RWPE1 (cell line): ENCODE data around the gene SYT14.
"Not testable (repeated sequence)": the region's sequence is repeated elsewhere in the genome, so short reads cannot be mapped to it uniquely, and the experiment has no call there.

Experiments
- CTCF ChIA-PET: fragments of 350-600 bp; sonication (Branson Sonifier 250); formaldehyde crosslinking; extraction: SDS; loops from one replicate; lab custom pipeline; 2021; lab: Yijun Ruan, JAX
- POLR2A ChIA-PET: fragments of 400-600 bp; formaldehyde crosslinking; extraction: SDS; loops from one replicate; lab custom pipeline; 2020; ENCODE audit warnings: antibody characterized with exemption; ENCODE audit not compliant: low non-redundant PET; lab: Yijun Ruan, JAX
- DNase-seq: peaks from one replicate; pipeline ENCODE4 v3.0.0; 2012; ENCODE audit warnings: low spot score
- H3K27ac ChIP-seq: fragments of 450-650 bp; 2 replicates; pipeline ENCODE4 v1.5.1; 2017
- TF ChIP-seq, protein P1 (sequence below): fragments of 450-650 bp; conservative IDR thresholded peaks from 2 replicates; pipeline ENCODE4 v1.5.1; 2017; ENCODE audit warnings: low read depth, mild to moderate bottlenecking

SYT14 gene

DNA sequence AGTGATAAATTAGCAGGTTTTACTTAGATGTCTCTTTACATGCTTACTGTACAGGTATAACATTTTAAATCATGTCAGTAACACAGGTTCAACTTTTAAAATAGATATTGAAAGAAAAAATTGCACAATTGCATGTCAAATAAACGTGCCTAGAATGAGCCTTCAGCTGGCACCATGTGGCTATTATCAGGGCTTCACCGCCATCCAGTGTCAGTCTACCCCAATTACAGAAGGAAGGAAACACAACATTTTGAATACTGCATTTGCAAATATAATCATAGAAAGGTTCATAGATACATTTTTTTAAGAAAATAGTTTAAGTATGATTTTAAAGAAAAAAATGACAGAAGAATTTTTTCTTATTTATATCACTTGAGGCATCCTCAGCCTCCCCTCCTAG is 247.0 kb downstream of the SYT14 start:
- POLR2A ChIA-PET, result no interaction called here
- TF ChIP-seq, protein P1, sequence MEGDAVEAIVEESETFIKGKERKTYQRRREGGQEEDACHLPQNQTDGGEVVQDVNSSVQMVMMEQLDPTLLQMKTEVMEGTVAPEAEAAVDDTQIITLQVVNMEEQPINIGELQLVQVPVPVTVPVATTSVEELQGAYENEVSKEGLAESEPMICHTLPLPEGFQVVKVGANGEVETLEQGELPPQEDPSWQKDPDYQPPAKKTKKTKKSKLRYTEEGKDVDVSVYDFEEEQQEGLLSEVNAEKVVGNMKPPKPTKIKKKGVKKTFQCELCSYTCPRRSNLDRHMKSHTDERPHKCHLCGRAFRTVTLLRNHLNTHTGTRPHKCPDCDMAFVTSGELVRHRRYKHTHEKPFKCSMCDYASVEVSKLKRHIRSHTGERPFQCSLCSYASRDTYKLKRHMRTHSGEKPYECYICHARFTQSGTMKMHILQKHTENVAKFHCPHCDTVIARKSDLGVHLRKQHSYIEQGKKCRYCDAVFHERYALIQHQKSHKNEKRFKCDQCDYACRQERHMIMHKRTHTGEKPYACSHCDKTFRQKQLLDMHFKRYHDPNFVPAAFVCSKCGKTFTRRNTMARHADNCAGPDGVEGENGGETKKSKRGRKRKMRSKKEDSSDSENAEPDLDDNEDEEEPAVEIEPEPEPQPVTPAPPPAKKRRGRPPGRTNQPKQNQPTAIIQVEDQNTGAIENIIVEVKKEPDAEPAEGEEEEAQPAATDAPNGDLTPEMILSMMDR, result no peak
- CTCF ChIA-PET, result interaction anchor here (1.0 kb wide), 1 partner anchor 53 kb away, joined by 4 read pairs; no protein-coding TSS in a partner anchor
- no peak overlapping the region for H3K27ac ChIP-seq
- DNase-seq, result no peak

DNA sequence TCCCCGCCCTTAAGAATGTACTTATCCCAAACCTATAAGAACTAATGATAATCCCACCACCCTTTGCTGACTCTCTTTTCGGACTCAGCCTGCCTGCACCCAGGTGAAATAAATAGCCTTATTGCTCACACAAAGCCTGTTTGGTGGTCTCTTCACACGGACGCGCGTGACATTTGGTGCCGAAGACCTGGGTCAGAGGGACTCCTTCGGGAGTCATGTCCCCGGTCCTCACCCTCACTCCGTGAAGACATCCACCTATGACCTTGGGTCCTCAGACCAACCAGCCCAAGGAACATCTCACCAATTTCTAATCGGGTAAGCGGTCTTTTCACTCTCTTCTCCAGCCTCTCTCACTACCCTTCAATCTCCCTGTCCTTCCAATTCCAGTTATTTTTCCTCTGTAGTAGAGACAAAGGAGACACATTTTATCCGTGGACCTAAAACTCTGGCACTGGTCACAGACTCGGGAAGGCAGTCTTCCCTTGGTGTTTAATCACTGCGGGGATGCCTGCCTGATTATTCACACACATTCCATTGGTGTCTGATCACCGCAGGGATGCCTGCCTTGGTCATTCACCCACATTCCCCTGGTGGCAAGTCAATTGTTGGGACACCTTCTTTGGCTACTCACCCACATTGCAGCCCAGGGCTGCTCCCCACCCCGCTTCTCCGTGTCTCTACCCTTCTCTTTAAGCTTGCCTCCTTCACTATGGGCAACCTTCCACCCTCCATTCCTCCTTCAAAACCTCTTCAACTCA is 250.0 kb downstream of the SYT14 start:
- POLR2A ChIA-PET, CTCF ChIA-PET: not testable (repeated sequence)
- H3K27ac ChIP-seq, result peak overlapping the region; percentile 35; the same call in 1 of the 2 replicates
- DNase-seq, result peak; percentile 15

DNA sequence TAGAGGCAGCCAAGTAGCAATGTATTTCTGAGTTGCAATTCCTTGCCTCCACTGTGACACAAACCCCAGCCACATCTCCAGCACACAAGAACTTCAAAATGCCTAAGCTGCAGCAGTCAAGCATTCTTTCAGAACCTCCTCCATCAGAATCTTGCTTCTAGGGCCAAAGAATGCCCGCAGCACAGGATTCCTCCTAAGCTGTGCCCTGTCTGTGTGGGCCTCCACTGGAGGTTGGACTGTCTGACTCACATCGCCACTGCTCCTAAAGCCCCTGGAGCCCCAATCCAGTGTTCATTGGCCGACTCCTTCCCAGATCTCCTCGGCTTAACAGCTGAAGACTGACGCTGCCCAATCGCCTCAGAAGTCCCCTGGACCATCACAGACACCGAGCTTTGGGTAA is 251.4 kb downstream of the SYT14 start:
- no peak for DNase-seq
- TF ChIP-seq, protein P1, result no peak
- ChIA-PET CTCF (interaction anchor here (0.6 kb wide), 2 partner anchors 559 to 1181 kb away, joined by 3 read pairs; no protein-coding TSS in a partner anchor), POLR2A (no interaction called here)
- no peak overlapping the region for H3K27ac ChIP-seq

DNA sequence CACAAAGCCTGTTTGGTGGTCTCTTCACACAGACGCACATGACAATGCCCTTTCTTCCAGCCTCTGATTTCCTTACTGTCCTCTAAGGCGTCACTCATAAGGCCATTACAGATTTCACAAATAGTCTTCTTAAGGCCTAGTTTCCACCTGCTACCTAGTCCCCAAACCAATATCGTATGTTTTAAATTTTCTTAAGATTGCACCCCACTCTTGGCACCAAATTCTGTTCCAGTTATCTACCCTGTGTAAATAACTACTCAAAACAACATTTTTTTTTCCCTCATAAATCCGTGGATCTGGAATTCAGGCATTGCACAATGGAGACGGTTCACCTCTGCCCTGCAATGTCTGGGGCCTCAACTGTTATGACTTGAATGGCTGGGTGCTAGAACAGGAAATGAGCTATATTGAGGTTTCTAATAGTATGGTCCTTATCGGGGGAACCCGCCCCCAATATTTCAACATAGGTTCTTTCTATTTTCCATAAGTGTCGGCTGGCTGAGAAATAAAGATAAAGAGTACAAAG is 257.7 kb downstream of the SYT14 start:
- DNase-seq, result no peak
- POLR2A ChIA-PET, result no interaction called here
- CTCF ChIA-PET, result interaction anchor here (0.6 kb wide), 1 partner anchor 77 kb away, joined by 3 read pairs; no protein-coding TSS in a partner anchor
- H3K27ac ChIP-seq, result no peak overlapping the region
- TF ChIP-seq, protein P1, result no peak

DNA sequence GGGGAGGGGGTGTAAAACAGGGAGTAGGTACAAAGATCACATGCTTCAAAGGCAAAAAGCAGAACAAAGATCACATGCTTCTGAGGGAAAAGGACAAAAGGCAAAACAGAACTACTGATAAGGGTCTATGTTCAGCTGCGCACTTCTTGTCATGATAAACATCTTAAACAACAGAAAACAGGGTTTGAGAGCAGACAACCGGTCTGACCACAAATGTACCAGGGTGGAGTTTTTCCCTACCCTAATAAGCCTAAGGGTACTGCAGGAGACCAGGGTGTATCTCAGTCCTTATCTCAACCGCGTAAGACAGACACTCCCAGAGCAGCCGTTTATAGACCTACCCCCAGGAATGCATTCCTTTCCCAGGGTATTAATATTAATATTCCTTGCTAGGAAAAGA is 258.2 kb downstream of the SYT14 start:
- H3K27ac ChIP-seq, DNase-seq, POLR2A ChIA-PET: not testable (repeated sequence)
- CTCF ChIA-PET, result interaction anchor here (0.6 kb wide), 1 partner anchor 76 kb away, joined by 3 read pairs; no protein-coding TSS in a partner anchor

DNA sequence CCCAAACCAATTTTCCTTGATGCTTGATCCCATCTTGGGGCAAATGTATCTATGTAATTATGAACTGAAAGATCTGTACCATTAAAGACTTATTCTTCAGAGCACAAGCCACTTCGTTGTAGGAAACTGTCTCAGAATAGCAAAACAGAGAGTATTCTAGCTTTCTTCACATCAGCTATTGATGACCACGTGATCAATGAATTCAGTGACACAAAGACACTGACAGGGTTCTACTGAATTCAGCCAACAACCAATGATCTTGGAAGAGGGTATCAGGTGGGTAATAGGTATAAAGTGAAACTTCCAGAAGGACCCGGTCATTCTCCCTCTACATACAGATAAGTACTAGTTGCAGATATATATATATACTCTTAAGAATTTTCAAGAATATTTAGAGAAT is 260.8 kb downstream of the SYT14 start:
- POLR2A ChIA-PET, result no interaction called here
- H3K27ac ChIP-seq, result no peak overlapping the region
- CTCF ChIA-PET, result no interaction called here
- DNase-seq, result no peak
- TF ChIP-seq, protein P1, result no peak

DNA sequence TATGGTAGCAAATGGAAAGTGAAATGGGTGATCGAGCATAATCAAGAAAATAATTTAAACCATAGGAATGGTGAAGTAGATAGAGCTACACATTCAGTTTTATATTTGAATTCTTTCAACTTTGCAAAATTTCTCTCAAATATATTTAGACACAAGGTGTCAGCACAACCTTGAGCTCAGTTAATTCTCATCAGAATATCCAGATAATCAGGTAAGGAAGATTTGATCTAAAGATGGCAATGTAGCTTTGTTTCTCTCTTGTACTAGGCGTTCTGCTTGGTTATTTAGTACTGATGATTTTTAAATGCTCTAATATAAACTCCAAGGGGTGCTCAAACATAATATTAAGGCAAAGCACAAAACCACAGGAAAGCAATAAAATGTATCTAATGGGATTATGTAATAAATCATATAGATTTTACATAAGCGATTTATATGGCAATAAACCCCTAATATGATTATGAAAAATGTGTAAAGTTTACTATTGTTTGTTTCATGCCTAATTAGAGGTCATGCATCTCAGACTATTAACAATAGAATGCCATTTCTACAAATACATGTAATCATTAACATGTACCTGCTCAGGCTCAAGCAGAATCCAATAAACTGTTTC is 262.2 kb downstream of the SYT14 start:
- ChIA-PET CTCF (interaction anchor here (0.5 to 1.6 kb wide), 12 partner anchors 11 to 207 kb away, joined by 3 to 10 read pairs (median 3); no protein-coding TSS in a partner anchor), POLR2A (no interaction called here)

More for the DNA sequence above, 262.2 kb downstream of the SYT14 start:
- TF ChIP-seq, protein P1, result peak; percentile 33
- no peak for DNase-seq
- no peak overlapping the region for H3K27ac ChIP-seq
